ENCODE data around the gene MTARC2.
A peak's percentile ranks its signal among the peaks of the same experiment; 100 is the strongest.

The MTARC2 gene

GRCh38 chr1:220810179-220810653, 62.1 kb downstream of the MTARC2 start:
- peak overlapping the region; percentile 9 for H3K4me3 ChIP-seq (ENCODE audit: low read depth, low read length)
- no peak overlapping the region for H3K27ac ChIP-seq
- H3K36me3 ChIP-seq (replicated peaks), result no peaks in the 10 kb centered on the region
- DNase-seq, result peak; percentile 70
- TF ChIP-seq, protein P1, sequence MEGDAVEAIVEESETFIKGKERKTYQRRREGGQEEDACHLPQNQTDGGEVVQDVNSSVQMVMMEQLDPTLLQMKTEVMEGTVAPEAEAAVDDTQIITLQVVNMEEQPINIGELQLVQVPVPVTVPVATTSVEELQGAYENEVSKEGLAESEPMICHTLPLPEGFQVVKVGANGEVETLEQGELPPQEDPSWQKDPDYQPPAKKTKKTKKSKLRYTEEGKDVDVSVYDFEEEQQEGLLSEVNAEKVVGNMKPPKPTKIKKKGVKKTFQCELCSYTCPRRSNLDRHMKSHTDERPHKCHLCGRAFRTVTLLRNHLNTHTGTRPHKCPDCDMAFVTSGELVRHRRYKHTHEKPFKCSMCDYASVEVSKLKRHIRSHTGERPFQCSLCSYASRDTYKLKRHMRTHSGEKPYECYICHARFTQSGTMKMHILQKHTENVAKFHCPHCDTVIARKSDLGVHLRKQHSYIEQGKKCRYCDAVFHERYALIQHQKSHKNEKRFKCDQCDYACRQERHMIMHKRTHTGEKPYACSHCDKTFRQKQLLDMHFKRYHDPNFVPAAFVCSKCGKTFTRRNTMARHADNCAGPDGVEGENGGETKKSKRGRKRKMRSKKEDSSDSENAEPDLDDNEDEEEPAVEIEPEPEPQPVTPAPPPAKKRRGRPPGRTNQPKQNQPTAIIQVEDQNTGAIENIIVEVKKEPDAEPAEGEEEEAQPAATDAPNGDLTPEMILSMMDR (IDR thresholded peaks at IDR 0.05; ENCODE audit: low read depth, low read length, missing control alignments), result peak; percentile 92
- in situ Hi-C loops (cut with HindIII; ENCODE audit: low pct_ligation_motif_present, low sequenced_read_pairs), result no loop called here
- no peaks in the 10 kb centered on the region for H3K27me3 ChIP-seq (replicated peaks)

GRCh38 chr1:220810963-220811362, 62.8 kb downstream of the MTARC2 start:
- no peaks in the 10 kb centered on the region for H3K27me3 ChIP-seq (replicated peaks)
- in situ Hi-C loops (cut with HindIII; ENCODE audit: low pct_ligation_motif_present, low sequenced_read_pairs), result no loop called here
- H3K27ac ChIP-seq, result no peak overlapping the region
- no peak for DNase-seq
- no peak overlapping the region for H3K4me3 ChIP-seq (ENCODE audit: low read depth, low read length)
- TF ChIP-seq, protein P1 (IDR thresholded peaks at IDR 0.05; ENCODE audit: low read depth, low read length, missing control alignments), result no peak
- no peaks in the 10 kb centered on the region for H3K36me3 ChIP-seq (replicated peaks)

- H3K27ac ChIP-seq, result no peak overlapping the region
- TF ChIP-seq, protein P1 (IDR thresholded peaks at IDR 0.05; ENCODE audit: low read depth, low read length, missing control alignments), result no peak
- no peak overlapping the region for H3K4me3 ChIP-seq (ENCODE audit: low read depth, low read length)
- in situ Hi-C loops (cut with HindIII; ENCODE audit: low pct_ligation_motif_present, low sequenced_read_pairs), result no loop called here
- H3K36me3 ChIP-seq (replicated peaks), result no peaks in the 10 kb centered on the region
- no peaks in the 10 kb centered on the region for H3K27me3 ChIP-seq (replicated peaks)
- no peak for DNase-seq
Measured at GRCh38 chr1:220811695-220812094, 63.6 kb downstream of the MTARC2 start.

DNA sequence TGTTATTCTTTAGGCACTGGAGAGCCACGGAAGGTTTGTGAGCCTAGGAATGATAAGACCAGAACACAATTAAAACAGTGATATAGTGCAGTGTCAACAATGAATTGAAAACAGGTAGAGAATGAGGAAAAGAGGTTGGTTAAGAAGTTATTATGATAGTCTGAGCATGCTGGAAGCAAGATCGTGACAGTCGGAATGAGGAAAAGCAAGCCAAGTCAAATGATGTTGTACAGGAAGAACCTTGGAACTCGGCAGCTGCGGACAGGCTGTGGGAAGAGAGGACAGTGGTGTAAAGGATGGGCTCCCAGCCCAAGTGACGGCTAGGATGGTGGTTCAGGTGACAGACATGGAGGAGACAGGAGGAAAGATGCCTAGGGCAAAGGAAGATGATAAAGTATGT, 64.2 kb downstream of the MTARC2 start:
- H3K4me3 ChIP-seq (ENCODE audit: low read depth, low read length), result no peak overlapping the region
- in situ Hi-C loops (cut with HindIII; ENCODE audit: low pct_ligation_motif_present, low sequenced_read_pairs), result no loop called here
- H3K36me3 ChIP-seq (replicated peaks), result no peaks in the 10 kb centered on the region
- no peak for DNase-seq
- no peaks in the 10 kb centered on the region for H3K27me3 ChIP-seq (replicated peaks)
- no peak overlapping the region for H3K27ac ChIP-seq
- TF ChIP-seq, protein P1 (IDR thresholded peaks at IDR 0.05; ENCODE audit: low read depth, low read length, missing control alignments), result no peak

GRCh38 chr1:220813013-220813412, 64.9 kb downstream of the MTARC2 start:
- H3K27me3 ChIP-seq (replicated peaks), result no peaks in the 10 kb centered on the region

DNA sequence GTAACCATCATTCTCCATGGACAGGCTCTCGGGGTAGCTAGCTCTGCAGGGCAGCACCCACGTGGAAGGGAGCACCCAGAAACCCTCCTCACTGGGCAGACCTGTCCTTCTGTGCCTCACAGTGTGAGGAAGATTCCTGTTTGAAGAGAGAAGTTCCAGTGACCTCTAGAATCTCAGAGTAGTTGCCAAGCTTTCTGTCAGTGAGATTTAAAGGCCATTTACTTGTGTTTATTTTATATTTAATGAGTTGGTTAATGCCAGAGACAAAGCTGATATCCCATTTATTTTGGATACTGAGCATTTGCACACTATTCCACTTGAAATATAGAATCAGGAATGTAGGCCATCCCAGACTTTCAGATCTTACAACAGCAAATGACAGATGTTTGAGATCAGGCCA, 67.3 kb downstream of the MTARC2 start:
- in situ Hi-C loops (cut with HindIII; ENCODE audit: low pct_ligation_motif_present, low sequenced_read_pairs), result no loop called here
- no peak for DNase-seq
- Histone ChIP-seq H3K27ac (no peak overlapping the region), H3K36me3 (replicated peaks) (no peaks in the 10 kb centered on the region), H3K4me3 (ENCODE audit: low read depth, low read length) (no peak overlapping the region), H3K27me3 (replicated peaks) (no peaks in the 10 kb centered on the region)
- TF ChIP-seq, protein P1 (IDR thresholded peaks at IDR 0.05; ENCODE audit: low read depth, low read length, missing control alignments), result no peak

More at GRCh38 chr1:220813013-220813412, 64.9 kb downstream of the MTARC2 start:
- Histone ChIP-seq H3K27ac (no peak overlapping the region), H3K4me3 (ENCODE audit: low read depth, low read length) (no peak overlapping the region), H3K36me3 (replicated peaks) (no peaks in the 10 kb centered on the region)
- DNase-seq, result no peak
- in situ Hi-C loops (cut with HindIII; ENCODE audit: low pct_ligation_motif_present, low sequenced_read_pairs), result no loop called here
- TF ChIP-seq, protein P1 (IDR thresholded peaks at IDR 0.05; ENCODE audit: low read depth, low read length, missing control alignments), result no peak

Measured in brain microvascular endothelial cell (primary cell).